Left lobe of liver (tissue), 2 donors: ENCODE data around the gene BEST2. TPM values are rescaled to one million over a fixed set of nuclear protein-coding genes. Genes with fewer than 3 reads are reported as not detected.
A peak's percentile ranks its signal among the peaks of the same experiment; 100 is the strongest.

Experiments used
- ATAC-seq: fragments of 200-7000 bp; cut with Tn5 transposase; one replicate; pipeline ENCODE4 v1.9.1; 2020; ENCODE audit warnings: mild to moderate bottlenecking, moderate library complexity
- DNase-seq: peaks from one replicate; pipeline ENCODE4 v3.0.0-alpha.2; 2020; ENCODE audit warnings: low spot score
- total RNA-seq: library from RNA; stranded (reverse); gene quantifications from one replicate; pipeline ENCODE4 v1.2.1, GENCODE V29; 2021
- donor health status: DM: no; HTN: no; CAD: no; lungs with moderate emphysema.
- donor health status: DM: no; HTN: yes; CAD: no.

The BEST2 gene
- total RNA-seq, 1 donor from 2014 or later: not detected

DNA sequence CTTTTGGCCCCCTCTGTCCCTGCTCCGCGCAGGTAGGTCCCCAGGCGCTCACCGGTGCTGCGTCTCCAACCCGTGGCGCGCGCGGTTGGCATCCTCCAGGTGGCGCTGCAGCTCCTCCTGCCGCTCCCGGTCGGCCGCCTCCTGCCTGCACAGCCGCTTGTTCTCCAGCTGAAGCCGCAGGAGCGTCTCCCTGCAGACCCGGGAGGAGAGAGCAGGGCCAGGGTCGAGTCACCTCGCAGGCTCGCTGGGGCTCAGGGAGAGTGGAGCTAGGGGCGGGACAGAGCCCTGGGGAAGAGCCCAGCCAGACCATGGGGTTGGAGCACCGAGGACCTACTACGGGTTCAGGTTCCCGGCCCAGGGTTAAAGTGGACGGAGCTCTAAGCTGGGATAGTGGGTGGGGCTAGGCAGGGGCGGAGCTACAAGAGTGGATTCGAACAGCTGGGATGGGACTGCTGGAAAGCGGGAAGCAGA, 14.5 kb downstream of the BEST2 start:
- DNase-seq (no peak), ATAC-seq (no peak)

DNA sequence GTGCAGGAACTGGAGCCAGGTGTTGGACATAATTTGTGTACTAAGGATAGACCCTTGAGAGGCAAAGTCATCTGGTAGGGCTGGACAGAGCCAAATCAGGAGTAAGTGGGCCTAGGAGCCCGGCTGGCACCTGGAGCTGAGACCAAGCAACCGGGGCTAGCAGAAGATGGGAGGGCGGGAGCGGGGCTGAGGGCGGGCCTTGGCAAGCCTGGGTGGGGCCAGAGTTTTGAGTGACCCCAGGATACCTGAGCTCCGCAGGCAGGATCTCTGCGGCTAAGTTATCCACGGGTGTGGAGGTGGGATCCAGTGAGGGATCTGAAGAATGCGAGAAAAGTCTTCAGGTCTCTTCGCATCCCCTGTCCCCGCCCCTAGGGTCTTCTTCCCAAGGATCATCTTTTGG, 15.6 kb downstream of the BEST2 start:
- ATAC-seq: no peak
- DNase-seq: no peak

DNA sequence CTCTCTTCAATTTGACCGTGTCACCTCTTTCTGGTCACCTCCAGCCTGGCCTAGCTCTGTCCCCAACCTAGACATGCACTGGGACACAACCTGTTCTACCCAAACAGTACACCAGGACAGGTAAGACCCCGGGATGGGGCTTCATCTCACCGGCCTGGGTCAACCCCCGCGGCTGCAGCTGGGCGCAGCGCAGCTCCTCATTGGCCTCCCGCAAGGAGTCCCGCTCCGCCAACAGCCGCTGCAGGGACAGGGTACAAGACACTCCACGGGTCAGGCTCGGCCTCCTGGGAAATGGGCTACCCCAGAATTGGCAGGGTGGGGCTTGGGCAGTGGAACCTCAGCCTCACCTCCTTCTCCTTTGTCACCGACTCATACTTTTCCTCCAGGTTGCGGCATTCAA, 16.1 kb downstream of the BEST2 start:
- DNase-seq: no peak
- ATAC-seq: no peak

DNA sequence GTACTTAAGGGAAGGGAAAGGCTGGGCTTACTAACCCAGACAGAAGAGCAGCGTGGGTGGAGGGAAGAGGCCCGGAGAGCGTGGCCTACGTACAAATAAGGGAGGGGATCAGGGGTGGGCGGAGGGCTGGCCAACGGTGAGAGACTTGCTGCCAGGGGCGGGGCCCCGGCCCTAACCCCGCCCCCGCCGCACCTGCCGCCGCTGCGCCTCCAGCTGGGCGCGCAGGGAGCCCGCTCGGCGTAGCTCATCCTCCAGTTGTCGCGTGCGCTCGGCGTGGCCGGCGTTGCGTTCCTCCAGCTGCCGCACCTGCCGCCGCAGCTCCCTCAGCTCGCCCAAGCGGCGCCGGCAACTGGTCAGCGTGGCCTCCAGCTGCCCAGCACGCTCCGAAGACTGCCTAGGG, 18.1 kb downstream of the BEST2 start:
- DNase-seq (no peak), ATAC-seq (no peak)

DNA sequence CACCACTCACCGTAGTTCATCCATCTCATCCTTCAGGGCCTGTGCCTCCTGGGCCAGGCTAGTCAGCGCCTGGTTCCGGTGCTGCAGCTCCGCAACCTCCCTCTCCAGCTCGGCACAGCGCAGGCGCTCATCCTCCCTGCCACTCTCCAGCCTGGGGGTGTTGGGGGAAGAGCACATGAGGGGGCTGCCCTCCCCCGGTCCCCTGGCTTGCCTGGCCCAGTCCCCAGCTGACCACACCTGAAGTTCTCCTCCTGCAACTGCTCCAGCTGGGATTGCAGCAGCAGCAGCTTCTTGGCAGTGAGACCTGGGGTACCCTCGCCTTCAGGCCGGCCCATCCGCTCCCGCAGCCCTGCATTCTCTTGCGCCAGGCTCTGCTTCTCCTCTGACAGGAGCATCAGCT, 19.3 kb downstream of the BEST2 start:
- ATAC-seq (no peak), DNase-seq (no peak)

DNA sequence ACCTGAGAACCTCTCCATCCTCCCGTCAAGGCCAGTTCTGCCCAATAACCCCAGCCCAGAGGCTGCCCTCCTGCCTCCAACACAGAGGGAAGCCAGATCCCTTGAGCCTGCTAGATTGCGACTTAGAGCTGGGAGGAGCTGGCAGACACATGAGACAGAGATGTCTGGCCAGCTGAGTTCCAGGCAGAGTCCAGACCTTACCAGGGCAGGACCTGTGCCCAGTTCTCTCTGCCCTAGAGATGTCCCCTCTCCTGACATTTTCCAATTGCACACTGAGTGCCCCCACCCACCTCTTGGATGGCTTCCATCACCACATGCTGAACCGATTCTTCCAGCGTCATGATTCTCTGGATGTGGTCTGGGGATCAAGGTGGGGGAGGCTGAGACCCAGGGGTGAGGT, 20.7 kb downstream of the BEST2 start:
- no peak for DNase-seq
- no peak for ATAC-seq

DNA sequence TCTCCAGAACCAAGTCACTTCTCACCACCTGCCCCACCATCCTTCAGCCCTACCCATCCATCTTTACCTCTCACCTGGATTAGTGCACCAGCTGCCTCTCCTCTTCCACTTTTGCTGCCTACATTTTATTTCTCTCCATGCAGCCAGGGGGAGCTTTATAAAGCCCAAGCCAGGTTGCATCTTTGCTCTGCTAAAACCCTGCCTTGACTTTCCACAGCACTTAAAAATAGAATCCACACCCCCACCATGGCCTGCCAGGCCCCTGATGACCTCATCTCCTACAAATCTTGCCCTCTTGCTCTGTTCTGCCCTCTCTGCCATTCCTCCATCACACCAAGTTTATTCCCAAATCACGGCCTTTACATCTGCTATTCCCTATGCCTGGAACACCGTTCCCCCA, 22.0 kb downstream of the BEST2 start:
- no peak for ATAC-seq
- DNase-seq: no peak

DNA sequence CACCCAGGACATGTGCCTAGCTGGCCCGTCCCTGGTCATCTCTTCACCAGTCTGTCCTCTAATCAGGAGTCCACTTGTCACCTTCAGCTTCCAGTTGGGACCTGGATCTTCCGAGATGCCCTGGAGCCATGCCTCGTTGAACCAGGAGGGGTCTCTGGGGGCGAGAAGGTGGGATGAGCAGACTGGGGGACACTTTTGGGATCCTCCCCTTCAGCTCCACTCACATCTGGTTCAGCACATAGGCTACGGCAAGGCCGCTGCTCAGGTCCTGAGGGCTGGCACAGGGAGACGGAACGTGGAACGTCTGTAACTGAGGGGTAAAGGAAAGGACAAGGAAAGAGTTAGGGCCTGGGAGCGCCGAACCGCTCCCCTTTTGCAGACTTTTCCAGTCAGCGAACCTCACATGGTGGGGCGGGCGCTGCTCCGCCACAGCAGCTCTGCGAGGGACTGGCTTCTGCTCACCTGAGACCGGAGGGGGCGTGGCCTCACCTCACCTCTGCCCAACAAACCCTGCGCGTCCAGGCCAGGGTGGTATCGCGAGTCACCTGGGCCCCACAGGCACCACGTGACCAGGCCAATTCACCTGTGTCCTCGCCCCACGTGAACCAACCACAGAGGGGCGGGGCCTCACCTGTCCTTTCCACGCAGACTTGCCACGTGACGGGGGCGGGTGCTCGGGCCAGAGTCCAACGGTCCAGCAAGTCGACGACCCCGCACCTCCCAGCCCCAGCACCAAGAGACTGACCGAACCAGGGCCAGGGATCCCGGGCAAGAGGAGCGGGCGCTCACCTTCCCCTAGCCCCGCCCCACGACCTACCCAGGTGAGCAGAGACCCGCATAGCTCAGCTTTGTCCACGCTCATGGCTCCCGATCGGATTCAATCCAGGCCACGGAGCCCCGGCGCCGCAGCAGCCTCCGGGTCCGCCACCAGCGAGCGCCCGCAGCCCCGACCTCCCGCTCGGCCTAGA, 23.3 kb downstream of the BEST2 start, which contains the start of gene HOOK2:
Gene HOOK2 (minus strand): TSS at position 965 of the 968 bp plus-strand sequence. CDS start 103 bp downstream, at position 862.
- peak; percentile 43 for ATAC-seq
- peak; percentile 89 for DNase-seq

DNA sequence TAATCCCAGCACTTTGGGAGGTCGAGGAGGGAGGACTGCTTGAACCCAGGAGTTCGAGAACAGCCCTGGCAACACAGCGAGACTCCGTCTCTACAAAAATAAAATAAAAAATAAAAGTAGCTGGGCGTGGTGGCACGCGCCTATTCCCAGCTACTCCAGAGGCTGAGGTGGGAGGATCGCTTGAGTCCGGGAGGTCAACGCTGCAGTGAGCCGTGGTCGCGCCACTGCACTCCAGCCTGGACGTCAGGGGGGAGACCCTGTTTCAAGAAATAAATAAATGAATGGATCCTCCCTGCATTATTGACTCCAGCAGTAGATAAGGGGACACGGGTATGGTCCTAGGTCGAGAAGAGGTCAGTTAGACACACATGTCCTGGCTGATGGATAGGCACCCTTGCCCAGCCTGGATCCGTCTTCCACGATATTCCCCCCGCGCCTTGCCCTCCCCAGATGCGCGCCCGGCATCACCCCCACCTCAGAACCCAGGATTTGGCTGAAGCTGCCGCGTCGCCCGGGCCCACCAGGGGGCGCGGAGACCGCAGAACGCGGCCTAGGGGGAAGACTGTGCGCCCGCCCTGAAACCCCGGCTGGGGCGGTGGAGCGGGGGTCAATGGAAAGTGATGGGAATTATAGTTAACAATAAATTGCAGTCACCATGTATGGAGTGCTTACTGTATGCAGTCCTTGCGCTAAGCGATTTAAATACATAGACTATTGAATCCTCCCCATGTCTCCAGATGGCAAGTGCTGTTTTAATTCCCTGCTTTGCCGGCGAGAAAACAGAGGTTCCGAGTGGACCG, 25.8 kb downstream of the BEST2 start:
- DNase-seq (peak; percentile 81), ATAC-seq (peak; percentile 62)

DNA sequence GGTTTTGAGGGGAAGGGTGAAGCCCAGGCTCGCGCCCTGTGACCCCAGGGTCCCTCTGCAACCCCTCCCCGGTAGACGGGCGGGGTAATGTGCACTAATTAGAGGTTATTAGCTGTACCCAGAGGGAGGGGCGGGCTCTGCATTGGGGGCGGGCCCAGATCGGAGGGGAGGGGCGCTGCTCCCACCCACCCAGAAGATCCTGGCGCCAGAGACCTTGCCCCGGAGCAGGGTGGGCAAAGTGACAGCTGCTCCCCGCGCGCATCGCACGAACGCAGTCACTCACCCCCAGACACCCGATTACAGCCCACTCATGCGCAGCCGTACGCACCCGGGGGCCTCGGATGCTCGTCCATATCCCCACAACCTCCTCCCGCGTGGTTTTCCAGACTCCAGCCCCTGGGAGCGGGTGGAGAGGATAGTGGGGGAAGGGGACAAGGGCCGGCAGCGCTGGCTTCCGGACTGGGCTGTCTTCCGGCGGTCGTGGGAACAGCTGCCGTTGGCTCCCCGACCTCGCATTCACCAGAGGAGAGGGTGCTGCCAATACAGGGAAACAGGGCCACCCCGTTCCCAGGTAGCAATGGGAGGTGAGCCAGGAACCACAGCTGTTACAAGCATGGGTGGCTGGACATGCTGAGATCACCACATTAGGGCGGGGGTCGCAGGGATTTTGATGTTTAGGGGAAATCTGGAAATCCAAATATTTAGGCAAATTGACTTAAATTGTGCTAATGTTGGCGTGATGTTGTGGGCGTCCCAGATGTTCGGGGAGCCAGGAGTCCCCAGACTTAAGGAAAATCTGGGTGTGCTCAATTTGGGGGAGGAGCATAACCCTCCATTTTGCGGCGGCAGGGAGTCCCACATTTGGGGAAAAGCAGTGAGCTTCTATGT, 26.7 kb downstream of the BEST2 start:
- DNase-seq: peak; percentile 75
- ATAC-seq: peak; percentile 35

DNA sequence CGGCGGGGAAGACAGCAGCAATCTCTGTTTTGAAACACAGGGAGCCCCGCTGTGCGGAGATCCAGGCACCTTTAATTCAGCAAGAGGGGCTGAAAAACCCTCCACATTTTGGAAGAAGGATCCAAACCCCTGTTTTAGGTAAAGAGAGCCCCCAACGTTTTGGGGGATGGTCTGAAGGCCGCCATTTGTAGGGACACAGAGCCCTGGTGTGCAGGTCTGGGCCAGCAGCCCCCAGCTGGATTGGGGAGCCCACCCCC, 27.2 kb downstream of the BEST2 start:
- no peak for DNase-seq
- no peak for ATAC-seq

DNA sequence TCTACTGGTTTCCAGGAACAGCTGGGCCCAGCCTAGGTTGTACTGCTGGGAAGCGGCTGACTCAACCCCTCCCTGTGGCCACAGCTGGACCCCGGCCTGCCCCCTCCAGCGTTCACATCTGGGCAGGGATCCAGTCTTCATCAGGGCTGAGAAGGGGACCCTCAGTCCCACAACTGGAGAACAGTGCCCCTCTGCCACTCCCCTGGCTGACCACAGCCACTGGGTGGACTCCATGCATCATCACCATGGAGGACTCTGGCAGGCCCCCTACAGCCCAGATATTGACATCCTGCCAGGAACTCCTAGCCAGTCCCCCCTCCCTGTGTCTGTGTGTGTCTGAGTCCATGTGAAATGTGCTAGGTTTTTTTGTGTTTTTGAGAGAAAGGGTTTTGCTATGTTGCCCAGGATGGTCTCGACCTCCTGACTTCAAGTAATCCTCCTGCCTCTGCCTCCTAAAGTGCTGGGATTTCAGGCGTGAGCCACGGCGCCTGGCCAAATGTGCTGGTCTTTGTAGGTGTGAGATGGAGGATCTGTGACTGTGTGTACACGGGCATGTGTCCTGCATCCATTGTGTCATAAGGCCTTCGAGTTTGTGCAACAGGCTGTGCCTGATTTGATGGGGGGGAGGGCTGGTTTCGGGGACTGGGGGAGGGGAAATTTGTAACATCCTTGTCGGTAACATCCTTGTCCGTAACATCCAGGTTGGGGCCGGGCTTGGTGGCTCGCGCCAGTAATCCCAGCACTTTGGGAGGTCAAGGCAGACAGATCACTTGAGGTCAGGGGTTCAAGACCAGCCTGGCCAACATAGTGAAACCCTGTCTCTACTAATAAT, 27.8 kb downstream of the BEST2 start:
- DNase-seq (peak; percentile 69), ATAC-seq (no peak)

DNA sequence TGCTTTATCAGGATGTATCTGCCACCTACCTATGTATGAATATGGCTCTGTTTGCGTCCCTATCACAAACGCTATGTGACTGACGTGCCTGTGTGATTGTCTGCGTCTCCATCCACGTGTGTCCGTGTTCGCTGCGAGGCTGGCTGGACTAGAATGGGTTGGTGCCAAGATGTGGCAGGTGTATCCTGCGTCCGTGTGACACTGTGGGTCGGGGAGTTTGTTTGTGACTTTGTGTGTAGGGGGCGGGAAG, 30.5 kb downstream of the BEST2 start:
- DNase-seq: no peak
- ATAC-seq: no peak

DNA sequence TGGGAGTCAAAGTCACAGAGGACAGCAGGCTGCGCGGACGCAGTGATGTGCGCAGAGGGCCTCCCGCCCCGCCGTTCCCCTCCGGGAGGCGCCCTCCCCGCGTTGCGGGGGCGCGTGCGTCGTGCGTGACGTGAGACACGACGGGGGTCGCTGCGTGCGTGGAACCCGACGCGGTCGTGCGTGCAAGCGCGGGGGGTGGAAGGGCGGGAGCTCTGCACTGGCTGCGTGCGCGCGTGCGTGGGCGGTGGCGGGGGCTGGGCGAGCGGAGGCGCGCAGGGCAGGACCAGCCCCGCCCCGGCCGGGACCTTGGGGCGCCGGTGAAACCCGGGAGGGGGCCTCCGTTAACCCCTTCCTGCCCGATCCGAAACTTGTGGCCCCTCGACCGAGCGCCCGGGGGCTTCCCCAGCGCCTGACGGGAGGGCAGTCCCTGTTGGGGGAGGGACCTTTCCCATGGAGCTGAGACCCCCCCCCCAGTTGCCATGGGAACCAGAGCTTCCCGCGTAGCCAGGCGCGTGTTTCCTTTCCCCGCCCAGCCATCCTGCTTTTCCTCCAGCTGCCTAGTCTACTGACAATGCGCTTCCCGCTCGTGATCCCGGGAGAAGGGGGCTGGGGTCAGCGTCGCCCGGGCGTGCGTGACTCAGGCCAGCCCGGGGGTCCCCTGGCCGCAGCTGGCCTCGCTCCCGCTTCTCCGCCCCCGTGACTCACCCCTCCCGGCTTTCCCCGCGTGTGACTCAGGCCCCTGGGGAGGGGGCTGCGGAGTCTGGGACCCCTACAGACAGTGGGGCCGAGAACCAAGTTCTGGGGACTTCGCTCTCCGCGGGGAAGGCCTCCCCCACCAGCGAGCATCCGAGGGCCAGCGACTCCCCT, 31.1 kb downstream of the BEST2 start:
- ATAC-seq: peak; percentile 66
- peak; percentile 86 for DNase-seq

DNA sequence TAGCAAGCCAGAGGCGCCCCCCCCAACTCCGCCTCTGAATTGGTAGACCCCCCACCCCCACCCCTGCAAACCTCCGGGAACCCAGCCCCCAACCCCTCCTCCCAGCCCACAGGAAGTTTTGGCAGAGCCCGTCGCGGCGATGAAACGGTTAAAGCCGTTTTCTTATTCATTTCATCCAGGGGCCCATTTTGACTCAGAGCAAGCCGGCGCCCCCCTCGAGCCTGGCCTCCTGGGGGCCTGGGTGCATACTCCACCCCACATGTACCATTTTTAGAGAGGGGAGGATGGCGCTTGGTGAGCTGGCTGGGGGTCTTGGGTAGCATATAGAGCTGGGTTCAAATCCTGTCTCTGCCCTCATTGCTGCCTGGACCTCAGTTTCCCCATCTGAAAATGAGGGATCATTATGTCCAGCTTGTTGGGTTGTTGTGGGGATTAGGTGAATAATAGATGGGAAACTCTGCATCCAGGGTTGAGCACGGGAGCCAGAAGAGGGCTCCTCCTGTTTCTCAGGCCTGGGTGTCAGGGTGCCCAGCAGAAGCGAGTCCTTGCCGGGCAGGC, 31.8 kb downstream of the BEST2 start:
- ATAC-seq (no peak), DNase-seq (no peak)

DNA sequence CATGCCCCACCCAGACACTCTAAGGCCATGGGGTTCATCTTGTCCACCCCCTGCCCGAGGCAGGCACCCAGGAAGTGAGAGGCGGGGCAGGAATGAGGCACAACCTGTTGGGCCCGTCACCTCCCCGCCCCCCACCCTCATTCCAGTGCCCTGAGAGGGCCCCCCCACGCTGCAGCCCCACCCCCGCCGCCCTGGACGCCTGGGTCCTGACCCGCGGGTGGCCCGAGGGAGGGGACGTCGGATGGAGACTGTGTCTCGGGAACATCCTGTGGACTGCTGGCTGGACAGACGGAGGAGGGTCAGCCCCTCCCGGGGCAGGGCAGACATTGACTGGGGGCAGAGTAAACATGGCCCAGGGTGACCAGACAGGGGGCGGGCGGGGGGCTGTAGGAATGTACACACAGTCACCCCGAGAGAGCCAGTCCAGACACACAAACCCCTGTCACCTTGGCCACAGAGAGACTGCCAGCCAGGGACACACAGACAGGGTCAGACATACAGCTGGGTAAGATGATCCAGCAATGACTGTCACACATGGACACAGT, 32.3 kb downstream of the BEST2 start:
- ATAC-seq: peak; percentile 4

DNA sequence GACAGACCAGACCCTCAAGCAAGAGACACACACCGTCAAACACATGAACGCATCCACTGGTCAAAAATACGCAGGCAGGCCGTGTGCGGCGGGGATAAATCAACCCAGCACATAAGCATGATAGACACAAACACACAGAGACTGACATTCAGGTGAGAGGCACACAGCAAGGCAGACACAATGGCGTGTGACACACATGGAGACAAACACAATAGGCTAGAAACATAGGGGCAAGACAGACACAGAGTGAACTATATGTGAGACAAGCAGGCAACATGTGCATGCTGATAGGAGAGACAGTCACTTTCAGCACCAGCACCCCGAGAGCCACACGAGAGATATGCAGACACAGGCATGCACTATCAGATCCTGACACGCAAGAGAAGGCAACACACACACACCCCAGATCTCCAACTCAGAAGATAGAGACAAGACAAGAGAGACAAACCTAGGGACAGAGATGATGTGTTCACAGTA, 32.8 kb downstream of the BEST2 start:
- ATAC-seq (no peak), DNase-seq (no peak)

More for the DNA sequence above, 32.3 kb downstream of the BEST2 start:
- peak; percentile 60 for DNase-seq

DNA sequence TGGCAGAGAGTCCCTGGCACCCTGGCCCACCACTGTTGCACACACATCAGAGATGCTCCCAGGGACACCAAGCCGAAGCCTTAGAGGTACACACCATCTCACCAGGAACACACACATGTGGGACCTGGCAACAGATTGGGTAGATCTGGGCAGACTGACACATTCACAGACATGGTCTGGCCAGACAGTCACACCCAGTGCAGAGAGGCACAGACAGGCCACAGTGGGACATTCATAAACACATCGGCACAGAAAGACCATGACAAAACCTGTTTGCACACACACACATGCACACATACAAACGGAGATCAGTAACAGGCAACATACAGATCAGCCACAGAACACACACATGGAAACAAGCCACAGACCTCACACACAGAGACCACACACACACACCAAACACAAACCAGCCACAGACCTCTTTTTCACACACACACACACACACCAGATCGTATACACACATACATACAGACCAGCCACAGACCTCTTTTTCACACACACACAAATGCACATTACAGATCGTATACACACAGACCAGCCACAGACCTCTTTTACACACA, 33.4 kb downstream of the BEST2 start:
- ATAC-seq: no peak

More for the DNA sequence above, 33.4 kb downstream of the BEST2 start:
- no peak for DNase-seq
